Right forelimb (tissue), 1 donor: Measurements from ENCODE around the gene RIMS4.

Experiments used
- DNase-seq: peaks from one replicate; pipeline ENCODE4 v3.0.0-alpha.2; 2018

Gene RIMS4

DNA sequence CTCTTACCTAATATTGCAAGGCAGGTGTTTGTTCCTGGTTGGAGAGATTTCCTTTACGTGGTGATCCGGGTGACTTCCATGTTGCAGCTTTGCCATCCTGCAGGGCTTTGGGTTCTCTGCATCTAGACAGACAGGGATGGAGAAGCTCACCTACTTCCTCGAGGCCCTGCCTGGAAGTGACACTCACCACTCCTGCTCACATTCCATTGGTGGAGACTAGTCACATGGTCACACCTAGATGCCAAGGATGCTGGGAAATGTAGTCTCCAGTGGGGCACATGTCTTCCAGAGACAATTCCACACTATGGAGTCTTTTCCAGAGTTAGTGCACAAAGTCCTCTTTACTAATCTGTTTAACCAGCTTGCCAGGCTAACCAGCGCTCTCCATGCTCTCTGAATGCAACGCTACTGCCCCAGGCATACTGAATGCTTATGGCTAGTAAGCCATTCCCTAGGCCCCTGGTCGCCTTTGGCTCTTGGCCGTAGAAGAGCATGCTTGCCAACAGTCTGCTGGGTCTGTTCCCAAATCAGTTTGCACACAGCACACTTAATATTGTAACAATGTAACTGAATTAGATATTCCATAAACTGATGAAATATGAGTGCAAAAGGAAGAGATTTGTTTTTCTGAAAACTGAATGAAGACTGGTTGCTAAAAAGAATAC is 71.4 kb downstream of the RIMS4 start:
- no peak for DNase-seq

DNA sequence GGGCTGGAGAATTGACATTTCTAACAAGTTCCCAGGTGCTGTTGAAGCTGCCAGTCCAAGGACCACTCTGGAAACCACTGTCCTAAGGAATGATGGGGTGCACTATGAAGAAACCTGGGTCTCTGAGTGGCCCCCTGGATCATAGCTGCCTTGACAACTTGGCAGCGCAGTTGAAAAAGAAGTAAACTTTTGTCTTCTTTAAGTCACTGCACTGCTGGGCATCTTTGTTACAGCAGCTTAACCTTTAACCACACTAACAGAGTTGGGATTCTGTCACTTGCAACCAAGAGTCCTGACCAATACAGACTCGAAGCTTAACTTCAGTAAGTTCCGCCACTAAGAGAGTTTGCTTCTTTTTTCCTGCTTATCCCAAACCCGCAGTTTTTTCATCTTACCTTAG is 73.2 kb downstream of the RIMS4 start:
- DNase-seq = no peak

DNA sequence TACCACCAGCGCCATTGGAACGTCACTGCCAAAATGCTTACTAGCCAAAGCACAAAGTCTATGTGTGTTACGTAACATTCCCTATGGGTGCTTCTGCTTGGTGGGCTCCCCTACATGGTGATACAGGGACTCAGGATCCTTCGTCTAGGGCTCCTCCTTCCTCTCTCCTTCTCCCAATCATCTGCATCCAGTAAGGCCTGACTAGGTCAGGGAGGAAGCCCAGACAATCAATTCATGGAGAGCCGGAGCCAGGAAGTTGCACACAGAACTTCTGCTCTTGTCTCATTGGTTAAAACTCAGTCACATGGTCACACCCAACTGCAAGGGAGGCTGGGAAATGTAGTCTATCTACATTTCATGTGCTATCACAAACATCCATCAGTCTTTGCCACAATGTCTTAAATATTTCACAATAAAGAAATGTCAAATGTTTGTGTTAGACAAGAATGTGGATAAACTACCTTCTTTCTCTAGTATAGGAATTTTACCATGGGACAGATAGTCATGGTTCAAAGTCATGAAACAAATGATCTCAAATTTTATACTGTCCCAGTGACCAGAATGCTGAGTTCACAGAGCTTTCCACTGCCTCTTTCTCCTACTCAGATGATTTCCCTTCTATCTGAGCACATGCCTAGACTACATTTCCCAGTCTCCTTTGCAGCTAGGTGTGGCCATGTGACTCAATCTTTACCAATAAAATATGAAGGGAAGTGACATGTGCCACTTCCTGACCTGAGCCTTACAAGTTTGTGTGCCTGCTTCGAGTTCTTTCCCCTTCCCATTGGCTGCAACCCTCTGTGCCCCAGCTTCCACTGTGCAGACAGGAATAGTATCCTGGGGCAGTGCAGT is 74.0 kb downstream of the RIMS4 start:
- DNase-seq = no peak

DNA sequence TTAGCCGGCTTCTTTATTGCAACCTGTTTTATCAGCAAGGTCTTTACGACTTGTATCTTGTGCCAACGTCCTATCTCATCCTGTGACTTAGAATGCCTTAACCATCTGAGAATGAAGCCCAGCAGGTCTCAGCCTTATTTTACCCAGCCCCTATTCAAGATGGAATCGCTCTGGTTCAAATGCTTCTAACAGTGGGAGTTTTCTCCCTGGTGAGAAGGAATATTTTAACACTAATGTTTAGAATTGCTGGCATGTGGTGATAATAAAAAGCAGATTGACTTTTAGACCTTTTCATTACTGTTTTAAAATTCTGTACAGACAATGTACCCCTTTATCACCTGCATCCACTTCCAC is 74.6 kb downstream of the RIMS4 start:
- DNase-seq = no peak

DNA sequence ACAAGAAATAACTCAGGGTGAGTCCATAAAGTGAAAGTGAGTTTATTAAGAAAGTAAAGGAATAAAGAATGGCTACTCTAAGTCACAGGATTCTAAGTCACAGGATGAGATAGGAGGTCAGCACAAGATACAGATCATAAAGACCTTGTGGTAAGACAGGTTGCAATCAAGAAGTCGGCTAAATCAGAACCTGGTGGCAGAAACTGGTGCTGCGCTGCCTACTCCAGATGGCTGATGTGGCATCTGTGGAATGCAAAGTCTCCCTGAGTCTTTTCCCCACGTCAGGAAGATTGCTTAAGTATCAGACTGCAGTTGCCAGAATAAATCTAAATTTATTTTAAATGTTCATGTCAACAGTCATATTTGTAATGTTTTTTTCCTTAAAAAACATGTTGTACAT is 75.4 kb downstream of the RIMS4 start:
- DNase-seq = no peak

DNA sequence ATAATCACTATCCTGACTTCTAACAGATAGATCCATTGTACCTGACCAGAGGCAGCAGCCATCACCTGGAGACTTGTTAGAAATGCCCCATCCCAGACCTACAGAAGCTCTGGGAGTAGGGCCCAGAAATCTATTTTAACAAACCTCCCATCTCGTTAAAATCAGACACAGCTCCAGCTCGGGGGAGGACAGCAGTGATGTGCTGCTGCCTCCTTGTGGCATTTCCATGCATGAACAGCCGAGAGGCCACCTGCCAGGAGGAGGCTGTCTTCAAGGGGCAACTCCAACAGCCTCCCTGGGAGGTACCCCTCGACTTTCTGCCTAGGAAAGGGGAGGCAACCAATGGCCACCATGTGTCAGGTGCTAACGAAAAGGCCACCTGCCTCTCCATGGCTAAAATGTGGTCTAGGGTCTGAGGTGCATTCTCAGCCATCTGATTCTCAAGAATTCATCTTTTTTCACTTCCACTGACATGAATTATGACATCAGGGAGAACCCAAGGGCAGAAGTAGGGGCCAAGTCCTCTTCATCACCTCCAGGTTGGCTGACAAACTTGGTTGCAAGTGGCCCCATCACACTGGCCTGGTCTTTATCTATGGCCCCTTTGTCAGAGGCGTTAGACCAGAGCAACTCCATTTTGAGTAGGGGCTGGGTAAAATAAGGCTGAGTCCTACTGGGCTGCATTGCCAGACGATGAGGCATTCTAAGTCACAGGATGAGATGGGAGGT is 76.8 kb downstream of the RIMS4 start:
- DNase-seq = peak; percentile 81

DNA sequence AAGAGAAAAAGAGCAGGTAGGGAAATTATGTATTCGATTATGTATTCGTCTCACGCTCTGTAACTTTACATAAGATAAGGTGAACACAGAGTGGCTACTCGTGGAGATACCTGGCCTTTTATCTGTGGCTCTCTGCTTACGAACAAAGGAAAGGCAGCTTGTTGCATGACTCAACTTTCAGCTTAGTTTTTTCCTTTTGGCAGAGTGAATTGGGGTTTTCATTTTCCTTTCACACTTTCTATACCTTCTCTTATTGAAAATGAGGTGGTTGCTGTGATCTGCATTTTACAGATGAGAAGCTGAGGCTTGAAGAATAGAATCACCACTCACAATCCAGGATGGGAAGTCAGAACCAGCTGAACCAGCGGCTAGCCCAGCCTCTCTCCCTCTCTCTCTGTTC is 78.0 kb downstream of the RIMS4 start:
- DNase-seq = no peak

DNA sequence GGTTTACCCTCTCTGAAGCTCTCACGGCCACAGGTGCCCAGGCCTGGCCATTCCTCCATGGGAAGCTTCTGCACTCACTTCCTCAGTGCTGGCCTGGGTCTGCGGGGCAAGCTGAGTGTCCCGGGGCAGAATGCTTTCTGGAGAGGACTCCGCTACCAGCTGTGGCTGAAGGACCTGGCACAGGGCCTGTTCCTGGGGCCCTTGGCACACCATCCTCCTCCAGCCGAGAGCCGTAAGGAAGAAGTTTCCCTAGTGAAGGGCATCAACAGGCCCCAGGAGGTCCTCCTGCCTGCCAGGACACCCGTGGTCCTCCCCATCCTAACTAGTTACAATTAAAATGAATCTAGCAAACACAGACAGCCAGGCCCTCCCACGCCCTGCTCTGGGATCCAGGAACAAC is 78.7 kb downstream of the RIMS4 start:
- DNase-seq = no peak

DNA sequence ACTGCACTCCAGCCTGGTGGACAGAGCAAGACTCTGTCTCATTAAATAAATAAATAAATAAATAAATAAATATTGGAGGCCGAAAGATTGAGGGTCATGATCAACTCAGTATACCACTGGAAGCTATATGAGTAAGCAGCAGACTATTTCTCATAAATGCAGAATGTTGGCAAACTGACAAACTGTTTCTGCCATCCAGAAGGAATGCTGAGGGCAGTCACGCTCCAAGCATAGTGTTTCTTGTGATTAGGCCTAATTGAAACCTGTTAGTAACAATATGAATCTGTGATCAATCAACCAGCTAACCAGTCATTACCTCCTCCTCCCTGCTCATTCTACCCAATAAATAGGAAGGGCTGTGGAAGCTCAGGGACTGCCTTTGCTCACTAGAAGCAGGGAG is 79.9 kb downstream of the RIMS4 start:
- DNase-seq = no peak

DNA sequence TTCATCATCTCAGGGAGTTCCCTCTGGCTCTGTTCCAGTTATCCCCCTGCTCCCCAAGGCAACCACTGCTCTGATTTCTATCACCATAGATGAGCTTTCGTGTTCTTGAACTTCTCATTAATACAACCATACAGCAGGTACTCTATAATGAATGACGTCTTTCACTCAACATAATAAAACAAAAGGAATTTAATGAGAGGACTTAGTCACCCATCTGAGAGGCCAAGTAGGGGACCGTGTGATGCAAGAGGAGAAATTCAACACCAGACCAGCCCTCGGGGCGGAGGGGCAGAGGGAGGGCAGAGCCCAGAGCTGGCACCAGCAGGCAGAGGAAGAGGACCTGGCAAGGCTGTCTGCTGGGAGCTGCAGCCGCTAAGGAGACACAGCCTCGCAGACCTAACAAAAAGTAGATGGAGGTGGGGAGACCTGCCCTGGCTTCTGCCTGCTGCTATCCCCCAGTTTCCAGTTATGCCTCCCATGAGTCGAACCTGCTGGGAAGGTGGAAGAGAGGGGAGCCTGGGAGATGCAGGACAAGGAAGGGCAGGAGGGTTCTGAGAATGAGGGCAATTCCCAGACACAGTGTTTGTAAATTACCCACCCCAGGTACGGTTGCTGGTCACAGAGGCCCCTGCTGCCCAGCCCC is 81.4 kb downstream of the RIMS4 start:
- no peak for DNase-seq

DNA sequence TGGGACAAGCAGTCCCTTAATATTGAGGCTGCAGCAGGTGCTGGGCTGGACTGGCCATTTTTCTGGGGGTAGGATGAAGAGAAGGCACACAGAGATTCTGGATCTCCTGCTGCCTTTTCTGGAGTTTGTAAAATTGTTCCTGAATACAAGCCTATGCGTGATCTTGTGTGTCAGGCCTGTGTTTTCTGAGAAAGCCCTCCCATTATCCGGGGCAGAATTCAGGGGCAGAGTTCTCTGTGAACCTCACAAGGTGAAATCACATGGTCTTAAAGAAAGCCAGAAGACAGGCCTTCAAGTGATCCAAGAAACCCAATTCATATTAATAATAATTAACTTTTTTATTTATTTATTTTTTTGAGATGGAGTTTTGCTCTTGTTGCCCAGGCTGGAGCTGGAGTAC is 82.7 kb downstream of the RIMS4 start:
- no peak for DNase-seq

DNA sequence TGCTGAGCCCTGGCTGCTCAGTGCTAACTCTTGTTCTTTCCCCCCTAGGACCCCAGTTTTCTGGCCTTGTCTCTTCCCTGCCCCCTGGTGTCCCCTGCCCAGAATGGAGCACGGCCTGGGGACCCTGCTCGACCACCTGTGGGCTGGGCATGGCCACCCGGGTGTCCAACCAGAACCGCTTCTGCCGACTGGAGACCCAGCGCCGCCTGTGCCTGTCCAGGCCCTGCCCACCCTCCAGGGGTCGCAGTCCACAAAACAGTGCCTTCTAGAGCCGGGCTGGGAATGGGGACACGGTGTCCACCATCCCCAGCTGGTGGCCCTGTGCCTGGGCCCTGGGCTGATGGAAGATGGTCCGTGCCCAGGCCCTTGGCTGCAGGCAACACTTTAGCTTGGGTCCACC is 83.3 kb downstream of the RIMS4 start:
- no peak for DNase-seq

DNA sequence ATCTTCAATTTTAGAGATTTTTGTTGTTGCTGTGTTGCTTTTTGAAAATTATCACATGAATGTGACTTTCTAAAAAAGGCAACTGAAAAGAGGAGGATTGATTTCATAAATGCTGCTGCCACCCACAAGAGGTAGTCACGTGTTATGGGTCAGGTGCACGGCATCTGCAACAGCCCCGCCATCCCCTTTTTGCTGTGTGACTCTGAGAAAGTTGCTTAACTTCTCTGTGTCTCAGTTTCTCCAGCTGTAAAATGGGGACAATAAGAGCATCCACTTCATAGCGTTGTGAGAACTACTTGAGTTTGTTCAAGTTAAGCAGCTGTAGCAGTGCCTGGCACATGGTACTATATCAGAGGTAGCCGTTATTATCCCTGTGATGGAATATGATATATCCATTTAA is 84.5 kb downstream of the RIMS4 start:
- DNase-seq = no peak

DNA sequence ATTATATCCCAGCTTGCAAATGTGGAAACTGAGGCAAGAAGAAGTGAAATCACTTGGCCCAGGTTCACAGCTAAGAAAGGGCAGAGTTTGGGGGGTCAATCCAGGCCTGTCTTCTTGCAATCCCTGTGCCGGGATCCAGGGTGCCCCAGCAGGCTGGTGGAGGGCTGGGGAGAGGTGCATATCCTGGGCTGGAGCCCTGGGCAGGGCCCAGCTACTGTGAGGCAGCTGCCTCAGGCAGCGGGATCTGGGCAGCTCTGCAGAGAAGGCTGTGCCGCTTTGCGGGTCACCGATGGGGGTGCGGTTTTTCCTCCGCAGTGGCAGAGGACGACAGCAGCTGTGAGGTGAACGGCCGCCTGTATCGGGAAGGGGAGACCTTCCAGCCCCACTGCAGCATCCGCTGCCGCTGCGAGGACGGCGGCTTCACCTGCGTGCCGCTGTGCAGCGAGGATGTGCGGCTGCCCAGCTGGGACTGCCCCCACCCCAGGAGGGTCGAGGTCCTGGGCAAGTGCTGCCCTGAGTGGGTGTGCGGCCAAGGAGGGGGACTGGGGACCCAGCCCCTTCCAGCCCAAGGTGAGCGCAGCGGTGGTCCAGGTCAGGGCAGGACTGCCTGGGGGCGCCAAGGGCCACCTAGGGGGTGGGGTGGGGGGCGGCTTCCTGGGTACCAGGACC is 85.8 kb downstream of the RIMS4 start:
- DNase-seq = no peak

DNA sequence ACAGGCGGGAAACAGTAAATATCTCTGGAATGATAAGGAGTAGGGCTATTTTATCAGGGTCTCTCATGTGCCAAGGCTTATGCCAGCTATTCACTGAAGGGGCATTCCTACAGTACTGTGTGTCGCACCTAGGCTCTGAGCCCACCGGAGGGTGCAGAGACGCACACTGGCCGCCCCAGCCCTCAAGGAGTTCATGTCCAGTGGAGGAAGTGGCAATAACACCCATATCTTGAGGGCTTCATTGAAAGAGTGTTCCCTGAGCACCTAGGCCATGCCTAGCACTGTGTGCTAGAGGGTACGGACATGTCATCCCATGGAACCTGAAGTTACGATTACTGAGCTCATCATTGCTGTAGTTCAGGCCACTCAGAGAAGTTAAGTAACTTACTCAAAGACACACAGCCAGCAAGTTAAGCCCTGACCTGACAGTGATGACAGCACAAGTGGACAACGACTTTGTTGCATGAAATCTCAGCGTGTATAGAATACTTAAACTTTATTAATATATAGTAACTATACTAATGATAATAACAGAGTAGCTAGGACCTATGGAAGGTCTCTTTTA is 86.5 kb downstream of the RIMS4 start:
- DNase-seq = no peak

DNA sequence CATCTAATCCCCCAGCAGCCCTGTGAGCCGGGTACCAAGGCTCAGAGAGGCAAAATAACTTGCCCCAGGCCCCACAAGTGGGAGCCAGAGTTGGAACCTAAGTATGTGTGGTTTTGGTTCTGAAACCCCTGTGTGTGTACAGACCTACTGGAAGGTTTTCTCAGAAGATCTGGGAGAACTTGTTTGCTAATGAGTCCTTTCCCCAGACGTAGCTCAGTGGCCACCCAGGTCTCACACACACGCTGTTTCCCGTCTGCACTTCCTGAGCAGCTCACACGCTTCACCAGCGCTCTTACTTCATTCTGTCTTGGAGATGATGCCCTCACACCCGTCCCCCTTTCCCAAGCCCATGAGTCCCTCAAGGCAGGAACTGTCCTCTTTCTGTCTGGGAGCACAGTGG is 87.0 kb downstream of the RIMS4 start:
- DNase-seq = no peak

DNA sequence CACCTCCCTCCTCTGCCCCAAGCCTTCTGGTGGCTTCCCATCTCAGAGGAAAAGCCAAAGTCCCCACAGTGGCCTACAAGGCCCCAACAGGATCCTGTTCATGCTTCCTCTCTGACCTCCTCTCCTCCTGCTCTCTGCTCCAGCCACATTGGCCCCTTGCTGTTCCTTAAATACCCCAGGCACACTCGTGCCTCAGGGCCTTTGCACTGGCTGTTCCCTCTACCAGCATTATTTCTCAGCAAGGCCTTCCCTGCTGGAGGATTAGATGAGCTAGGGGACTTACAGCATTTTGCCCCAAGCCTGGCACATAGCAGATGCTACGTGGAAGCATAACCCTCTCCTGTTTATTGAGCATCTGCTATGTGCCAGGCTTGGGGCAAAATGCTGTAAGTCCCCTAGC is 87.4 kb downstream of the RIMS4 start:
- no peak for DNase-seq

DNA sequence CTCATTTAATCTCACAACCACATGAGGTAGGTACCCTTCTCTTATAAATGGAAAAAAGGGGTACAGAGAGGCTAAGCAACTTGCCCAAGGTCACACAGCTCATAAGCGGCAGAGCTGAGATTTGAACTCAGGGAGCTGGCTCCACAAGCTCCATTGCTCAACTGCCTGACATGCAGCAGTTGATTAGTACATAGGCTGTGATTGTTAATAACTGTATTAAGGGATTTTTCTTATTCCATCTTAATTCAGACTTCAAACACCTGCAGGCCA is 88.6 kb downstream of the RIMS4 start:
- no peak for DNase-seq

DNA sequence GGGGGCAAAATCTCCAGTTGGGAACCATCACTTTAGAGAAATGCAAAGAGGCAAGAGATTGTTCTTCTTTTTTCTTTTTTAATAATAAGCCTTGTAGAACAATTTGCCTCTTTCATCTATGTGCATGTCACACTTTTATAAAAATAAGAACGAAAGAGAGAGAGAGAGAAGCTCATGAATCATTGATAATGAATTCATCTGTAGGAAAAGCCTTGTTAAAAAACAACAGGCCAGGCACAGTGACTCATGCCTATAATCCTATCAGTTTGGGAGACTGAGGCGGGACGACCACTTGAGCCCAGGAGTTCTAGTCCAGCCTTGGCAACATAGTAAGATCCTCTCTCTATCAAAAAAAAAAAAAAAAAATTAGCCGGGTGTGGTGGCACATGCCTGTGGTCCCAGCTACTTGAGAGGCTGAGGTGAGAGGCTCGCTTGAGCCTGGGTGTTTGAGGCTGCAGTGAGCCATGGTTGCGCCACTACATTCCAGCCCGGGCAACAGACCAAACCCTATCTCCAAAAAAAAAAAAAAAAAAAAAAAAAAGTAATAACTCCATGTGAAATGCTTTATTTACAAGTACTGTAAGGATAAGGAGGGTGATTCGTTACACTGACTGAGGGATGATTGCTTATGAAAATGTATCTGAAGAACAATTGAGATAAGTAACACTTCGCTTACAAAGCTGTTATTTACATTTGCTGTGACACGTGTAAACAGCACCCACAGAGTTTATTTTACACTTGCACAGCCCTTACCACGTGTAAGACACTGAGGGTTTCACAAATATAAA is 89.2 kb downstream of the RIMS4 start:
- no peak for DNase-seq

DNA sequence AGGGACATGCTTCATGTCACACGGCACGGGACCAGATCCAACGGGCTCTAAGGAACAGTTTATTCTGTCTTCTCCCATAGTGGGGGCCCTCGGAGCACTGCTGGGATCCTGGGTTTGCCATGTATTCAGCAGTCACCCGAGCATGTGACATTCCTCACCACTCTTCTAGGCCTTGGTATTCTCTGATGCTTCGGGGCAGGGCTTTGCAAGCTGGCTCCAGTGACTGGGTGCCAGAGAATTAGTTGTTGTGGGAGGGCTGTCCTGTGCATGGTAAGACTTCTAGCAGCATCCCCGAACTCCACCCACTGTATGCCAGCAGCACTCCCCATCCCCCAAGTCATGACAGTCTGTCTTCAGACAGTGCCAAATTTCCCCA is 89.7 kb downstream of the RIMS4 start:
- no peak for DNase-seq

DNA sequence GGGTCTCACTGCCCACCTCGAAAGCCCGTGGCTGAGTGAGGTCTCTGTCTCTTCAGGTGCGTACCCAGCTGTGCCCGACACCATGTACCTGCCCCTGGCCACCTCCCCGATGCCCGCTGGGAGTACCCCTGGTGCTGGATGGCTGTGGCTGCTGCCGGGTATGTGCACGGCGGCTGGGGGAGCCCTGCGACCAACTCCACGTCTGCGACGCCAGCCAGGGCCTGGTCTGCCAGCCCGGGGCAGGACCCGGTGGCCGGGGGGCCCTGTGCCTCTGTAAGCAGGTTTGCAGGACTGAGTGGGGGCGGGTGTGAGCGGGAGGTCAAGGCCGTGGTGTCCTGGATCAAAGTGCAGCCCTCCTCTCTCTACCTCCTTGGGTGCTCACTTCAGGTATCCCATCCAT is 90.5 kb downstream of the RIMS4 start:
- no peak for DNase-seq

DNA sequence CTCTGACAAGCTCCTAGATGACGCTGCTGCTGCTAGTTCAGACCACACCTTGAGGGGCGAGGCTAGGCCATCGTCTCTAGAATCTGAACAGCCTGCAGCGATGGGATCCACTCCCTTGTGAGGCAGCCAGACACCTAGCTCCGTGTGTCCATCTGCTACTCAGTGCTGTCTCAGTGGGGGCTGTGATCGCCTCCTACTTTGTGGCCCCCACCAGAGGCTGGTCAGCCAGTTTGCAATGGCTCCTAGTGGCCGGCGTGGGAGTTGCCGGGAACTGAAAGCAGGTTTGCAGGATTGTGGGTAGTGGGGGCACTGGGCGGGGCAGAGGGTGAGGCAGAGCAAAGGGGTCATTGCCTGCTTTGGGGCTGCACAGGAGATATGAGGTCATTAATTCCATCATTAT is 92.4 kb downstream of the RIMS4 start:
- DNase-seq = no peak
